Activated T-helper 1 cell treated with anti-CD3 and anti-CD28 coated beads, Interleukin-2, amount 50 U/mL, for 16 hours (primary cell): ENCODE measurements around the gene CCDC70.
"Not testable (repeated sequence)": the region's sequence is repeated elsewhere in the genome, so short reads cannot be mapped to it uniquely, and the experiment has no call there.

Experiments
- DNase-seq, 2 donors: peaks; one replicate each; pipeline ENCODE4 v3.0.0-alpha.2; 2020; ENCODE audit warnings: low read depth in 1 of 2, low spot score in 1 of 2

CCDC70 gene

GRCh38 chr13:51861723-51862300 is at the start of gene CCDC70:
CCDC70 (plus strand) TSS chr13:51861969; CDS start chr13:51865412, 3,443 bp downstream.
- DNase-seq = no peak

GRCh38 chr13:51814071-51814470 is 47.7 kb upstream of the CCDC70 start:
- DNase-seq = no peak

DNA sequence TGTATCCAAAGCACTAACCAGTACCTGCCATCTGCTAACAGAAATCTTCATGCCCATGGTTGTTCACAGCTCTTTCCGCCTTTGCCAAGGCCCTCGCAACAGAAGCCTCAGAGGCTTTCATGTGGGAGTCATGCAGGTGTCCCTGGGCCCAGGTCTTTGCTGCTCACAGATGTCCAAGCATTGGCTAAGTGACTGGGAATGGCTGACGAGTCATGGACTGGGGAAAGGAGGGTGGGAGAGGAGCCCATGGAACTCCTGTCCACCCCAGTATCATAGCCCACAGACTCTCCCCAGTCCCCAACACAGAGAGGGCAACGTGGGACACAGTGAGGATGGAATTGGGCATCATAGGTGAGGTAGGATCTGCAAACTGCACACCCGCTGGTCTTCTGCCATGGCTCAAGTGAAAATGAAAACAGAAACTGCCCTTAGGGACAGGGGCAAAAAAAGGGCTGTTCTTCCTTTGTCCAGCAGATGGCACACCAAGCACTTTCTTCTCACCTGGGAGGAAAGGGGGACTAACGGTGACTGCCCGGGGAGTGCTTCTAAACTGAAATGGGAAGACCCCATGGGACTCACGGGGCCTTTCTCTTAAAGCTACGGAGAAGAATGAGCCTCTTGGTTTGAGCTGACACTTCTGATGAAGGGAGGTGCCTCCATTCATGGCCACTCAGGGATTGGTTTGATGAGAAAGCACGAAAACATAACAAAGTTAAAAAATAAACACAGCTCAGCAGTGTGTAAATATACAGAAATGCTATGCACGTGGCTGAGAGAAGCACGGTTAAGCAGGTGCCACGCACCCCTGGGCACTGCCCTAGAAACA is 46.7 kb upstream of the CCDC70 start:
- DNase-seq = peak; percentile 49 to 52

GRCh38 chr13:51815848-51816247 is 45.9 kb upstream of the CCDC70 start:
- no peak for DNase-seq

DNA sequence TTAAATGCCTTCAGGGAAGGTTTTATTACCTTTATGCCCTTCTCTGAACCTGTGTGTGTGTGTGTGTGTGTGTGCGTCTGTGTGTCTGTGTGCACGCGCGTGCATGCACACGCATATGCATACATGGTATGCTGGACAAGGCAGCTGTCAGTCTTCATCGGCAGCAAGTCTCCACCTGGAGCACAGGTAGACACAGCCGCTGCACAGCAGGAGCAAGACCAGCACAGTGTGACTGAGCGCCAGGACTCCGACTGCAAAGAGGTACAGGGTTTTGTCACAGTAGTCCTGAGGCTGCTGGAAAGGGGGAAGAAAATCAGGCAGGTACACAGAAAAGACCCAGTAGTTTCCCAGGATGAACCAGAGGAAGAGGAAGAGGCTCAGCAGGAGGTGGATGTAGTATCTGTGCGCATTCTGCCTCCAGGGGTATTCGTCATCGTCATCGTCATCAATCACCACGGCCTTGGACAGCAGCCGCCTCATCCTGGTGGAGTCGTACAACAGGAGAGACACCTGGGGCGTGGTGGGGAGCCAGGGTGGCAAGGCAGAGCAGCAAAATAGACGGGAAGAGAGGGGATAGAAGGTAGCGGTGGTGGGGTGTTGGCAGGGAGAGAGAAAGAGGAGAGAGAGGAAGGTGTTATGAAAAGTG is 45.0 kb upstream of the CCDC70 start:
- DNase-seq = no peak

DNA sequence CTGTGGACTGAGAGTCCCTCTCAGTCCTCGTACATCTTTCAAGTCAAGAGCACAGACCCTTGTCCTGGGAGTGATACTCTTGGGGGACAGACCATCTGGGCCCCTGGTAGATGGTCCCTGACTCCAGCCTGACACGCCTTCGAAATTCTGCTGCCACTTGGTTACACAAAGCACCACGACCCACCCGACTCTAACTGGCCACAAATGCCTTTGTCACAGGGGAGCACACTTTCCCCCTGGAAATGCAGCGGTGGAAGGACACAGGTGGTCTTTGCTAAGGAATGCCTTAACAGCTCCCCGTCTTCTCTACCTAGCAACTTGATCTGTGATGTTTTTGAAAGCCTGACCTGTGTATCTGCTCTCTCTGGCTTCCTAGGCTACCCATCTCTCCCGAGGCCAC is 44.1 kb upstream of the CCDC70 start:
- DNase-seq = no peak

DNA sequence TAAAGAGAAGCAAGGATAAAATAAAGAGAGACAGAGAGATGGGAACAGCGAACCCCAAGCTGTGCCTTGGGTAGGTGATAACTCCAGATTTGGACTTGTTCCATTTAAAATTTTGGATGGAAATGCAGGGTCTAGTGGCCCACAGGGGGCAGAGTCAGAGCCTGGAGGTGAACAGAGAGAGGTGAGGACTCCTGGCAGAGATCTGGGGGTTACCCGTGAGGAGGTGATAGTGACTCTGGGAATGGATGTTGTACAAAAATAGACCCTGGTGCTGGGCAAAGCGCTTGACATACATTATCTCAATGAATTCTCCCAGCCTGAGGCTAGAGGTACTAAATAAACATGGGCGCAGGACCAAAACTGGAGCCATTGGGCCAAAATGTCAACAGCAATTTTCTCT is 43.5 kb upstream of the CCDC70 start:
- no peak for DNase-seq

DNA sequence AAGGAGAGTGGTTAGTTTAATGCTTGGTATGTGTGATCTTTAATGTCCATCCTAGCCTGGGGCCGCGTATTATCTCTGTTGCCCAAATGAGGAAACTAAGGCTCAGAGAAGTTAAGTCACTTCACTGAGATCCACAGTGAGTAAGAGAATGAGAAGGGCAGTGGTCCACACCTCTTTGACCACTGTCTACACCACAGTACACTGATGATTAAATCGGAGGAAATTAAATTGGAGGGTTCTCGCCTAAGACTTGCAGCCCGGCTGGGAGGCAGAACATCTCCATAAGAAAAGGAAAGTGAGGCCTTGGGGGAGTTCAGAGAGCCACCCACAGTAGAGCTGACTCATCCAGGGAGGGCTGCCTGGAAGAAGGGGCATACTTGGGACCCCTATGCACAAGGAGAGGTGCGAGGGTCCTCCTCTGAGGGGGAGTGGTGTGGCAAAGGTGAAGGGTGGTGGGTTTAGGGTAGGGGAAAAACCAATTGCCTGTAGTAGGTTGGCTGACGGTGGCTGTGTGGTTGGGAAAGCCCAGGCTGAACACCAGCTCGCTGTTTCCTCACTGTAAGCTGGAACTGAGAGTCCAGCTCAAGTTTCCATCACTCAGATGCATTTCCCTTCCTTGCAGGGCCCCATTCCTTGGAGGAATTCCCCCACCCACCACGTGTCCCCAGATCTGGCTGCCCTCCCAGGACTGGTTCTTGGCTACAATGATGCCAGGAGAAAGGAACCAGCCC is 42.8 kb upstream of the CCDC70 start:
- DNase-seq = peak in 1 of 2 donors; percentile 38

DNA sequence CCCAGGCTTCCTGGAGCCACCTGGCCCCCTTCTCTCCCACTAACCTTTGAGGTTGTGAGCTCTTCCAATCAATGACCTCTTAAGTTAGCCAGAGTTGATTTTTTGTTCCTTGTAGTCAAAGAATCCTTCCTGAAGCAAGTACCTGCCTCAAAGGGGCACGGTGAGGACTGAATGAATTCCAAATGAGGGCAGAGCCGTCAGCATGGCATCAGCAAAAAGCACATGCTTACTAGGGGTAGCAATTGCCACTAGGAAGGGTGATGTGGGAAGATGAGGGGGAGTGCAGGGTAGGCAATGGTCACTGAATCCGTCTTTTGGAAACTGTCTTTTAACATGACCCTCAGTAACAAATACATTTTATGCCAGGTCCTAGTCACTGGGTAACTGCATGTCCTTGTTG is 42.2 kb upstream of the CCDC70 start:
- no peak for DNase-seq

GRCh38 chr13:51820016-51820597 is 41.7 kb upstream of the CCDC70 start:
- DNase-seq = no peak

GRCh38 chr13:51821606-51822005 is 40.2 kb upstream of the CCDC70 start:
- DNase-seq = no peak

DNA sequence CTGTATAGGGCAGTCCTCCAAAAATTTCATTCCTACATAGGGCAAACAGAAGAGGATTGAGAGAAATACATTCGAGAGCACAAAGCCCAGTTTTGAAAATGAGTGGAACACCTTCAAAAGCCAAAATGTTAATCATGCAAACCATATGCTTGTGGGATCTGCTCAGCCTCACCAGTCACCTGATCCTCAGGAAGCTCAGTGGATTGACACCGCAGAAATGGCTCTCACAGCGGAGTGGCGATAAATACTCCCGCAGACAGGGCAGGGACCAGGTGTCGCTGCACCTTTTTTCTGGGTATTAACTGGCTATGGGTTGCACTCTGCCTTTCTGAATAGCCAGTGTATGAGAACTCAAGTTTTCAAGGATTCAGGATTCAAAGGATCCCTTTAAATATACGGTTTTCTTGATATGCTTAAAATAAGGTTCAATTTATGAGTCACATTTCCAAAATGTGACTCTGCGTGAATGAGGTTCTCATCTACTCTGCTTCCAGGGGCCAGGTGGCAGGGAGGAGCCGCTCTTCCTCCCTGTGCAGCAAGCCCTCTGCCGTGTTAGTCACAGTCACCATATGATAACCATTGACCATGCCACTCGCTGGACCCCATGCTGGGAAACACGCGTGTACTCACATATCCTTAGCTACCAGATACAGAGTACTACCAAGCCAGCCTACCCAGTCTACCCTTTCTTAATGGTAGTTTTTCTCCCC is 39.5 kb upstream of the CCDC70 start:
- no peak for DNase-seq

GRCh38 chr13:51823359-51823758 is 38.4 kb upstream of the CCDC70 start:
- no peak for DNase-seq

GRCh38 chr13:51823863-51824262 is 37.9 kb upstream of the CCDC70 start:
- DNase-seq = no peak

DNA sequence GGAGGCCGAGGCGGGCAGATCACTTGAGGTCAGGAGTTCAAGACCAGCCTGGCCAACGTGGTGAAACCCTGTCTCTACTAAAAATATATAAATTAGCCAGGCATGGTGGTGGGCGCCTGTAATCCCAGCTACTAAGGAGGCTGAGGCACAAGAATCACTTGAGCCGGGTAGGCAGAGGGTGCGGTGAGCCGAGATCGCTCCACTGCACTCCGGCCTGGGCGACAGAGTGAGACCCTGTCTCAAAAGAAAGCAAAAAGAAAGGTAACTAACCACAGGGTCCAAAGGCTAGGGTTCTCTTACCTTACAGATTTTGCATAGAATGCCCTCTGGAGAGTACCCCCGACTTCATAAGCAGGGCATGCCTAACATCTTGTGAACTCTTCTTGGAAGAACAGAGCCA is 37.1 kb upstream of the CCDC70 start:
- DNase-seq = not testable (repeated sequence)

GRCh38 chr13:51825165-51825592 is 36.6 kb upstream of the CCDC70 start:
- no peak for DNase-seq

DNA sequence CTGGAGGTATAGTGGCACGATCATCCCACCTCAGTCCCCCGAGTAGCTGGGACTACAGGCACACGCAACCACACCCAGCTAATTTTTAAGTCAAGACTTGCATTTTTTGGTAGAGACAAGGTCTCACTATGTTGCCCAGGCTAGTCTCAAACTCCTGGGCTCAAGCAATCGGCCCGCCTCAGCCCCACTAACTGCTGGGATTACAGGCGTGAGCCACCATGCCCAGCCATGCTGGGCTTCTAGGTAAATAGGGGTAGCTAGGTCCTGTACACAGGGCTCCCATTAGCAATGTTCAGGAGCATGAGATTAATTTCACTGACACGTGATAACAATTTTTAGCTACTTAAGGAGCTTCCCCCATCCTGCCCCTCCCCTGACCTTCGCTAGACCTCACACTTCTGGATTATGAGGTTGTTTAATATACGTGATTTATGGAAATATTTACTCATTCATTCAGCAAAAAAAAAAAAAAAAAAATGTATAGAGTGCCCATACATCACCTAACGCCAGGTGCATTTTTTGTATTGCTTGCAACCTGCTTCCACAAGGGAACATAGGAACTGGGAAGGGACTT is 36.0 kb upstream of the CCDC70 start:
- no peak for DNase-seq

DNA sequence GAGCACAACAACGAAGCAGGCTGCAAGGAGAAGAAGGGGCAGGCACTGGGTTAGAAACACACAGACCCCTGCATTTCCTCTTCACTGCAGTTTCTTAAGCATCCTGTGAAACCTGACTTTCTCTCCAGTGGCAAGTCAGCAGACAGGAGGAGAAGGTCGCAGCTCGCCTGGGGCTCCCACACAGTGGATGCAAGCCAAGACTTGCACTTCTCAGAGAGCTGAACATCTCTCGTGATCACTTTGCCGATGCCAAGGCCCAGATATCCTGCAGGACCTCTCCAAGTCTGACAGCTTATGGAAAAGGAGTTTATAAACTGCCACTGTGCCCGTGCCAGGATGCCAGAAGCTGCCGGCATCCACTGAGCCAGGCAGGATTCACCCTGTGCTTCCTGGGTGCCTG is 35.2 kb upstream of the CCDC70 start:
- no peak for DNase-seq

GRCh38 chr13:51827254-51827653 is 34.5 kb upstream of the CCDC70 start:
- no peak for DNase-seq
